Measurements from ENCODE around the gene TCERG1L.

Gene TCERG1L

GRCh38 chr10:131231323-131231964 lies 80.1 kb downstream of the TCERG1L start:
- no peak for FAIRE-seq
- no peak for DNase-seq (ENCODE audit: insufficient read length, low spot score)

- FAIRE-seq (no peak), DNase-seq (ENCODE audit: insufficient read length, low spot score) (no peak)
These were observed 80.7 kb downstream of the TCERG1L start for GRCh38 chr10:131230641-131231322.

- no peak for DNase-seq (ENCODE audit: insufficient read length, low spot score)
- no peak for FAIRE-seq
These were observed 81.4 kb downstream of the TCERG1L start for GRCh38 chr10:131230166-131230565.

GRCh38 chr10:131227163-131227740 lies 84.3 kb downstream of the TCERG1L start:
- FAIRE-seq = no peak

GRCh38 chr10:131226446-131227162 lies 84.9 kb downstream of the TCERG1L start:
- DNase-seq (ENCODE audit: insufficient read length, low spot score) (no peak), FAIRE-seq (no peak)

More at GRCh38 chr10:131227163-131227740, 84.3 kb downstream of the TCERG1L start:
- no peak for DNase-seq (ENCODE audit: insufficient read length, low spot score)

GRCh38 chr10:131224106-131224505 lies 87.4 kb downstream of the TCERG1L start:
- DNase-seq (ENCODE audit: insufficient read length, low spot score) (no peak), FAIRE-seq (no peak)

- FAIRE-seq (no peak), DNase-seq (ENCODE audit: insufficient read length, low spot score) (no peak)
These were observed 88.1 kb downstream of the TCERG1L start for GRCh38 chr10:131223422-131223821.

GRCh38 chr10:131222986-131223385 lies 88.5 kb downstream of the TCERG1L start:
- no peak for FAIRE-seq
- no peak for DNase-seq (ENCODE audit: insufficient read length, low spot score)

GRCh38 chr10:131221632-131222277 lies 89.8 kb downstream of the TCERG1L start:
- no peak for DNase-seq (ENCODE audit: insufficient read length, low spot score)

GRCh38 chr10:131220601-131221171 lies 90.8 kb downstream of the TCERG1L start:
- no peak for FAIRE-seq
- DNase-seq (ENCODE audit: insufficient read length, low spot score) = no peak

More at GRCh38 chr10:131221632-131222277, 89.8 kb downstream of the TCERG1L start:
- no peak for FAIRE-seq

GRCh38 chr10:131219955-131220489 lies 91.5 kb downstream of the TCERG1L start:
- no peak for DNase-seq (ENCODE audit: insufficient read length, low spot score)
- no peak for FAIRE-seq

- FAIRE-seq (no peak), DNase-seq (ENCODE audit: insufficient read length, low spot score) (no peak)
These were observed 92.0 kb downstream of the TCERG1L start for GRCh38 chr10:131219584-131219886.

GRCh38 chr10:131218811-131219583 lies 92.5 kb downstream of the TCERG1L start:
- no peak for FAIRE-seq
- no peak for DNase-seq (ENCODE audit: insufficient read length, low spot score)

GRCh38 chr10:131216681-131217230 lies 94.8 kb downstream of the TCERG1L start:
- FAIRE-seq (no peak), DNase-seq (ENCODE audit: insufficient read length, low spot score) (no peak)

GRCh38 chr10:131215776-131216175 lies 95.7 kb downstream of the TCERG1L start:
- FAIRE-seq = no peak
- DNase-seq (ENCODE audit: insufficient read length, low spot score) = no peak

- FAIRE-seq = no peak
- DNase-seq (ENCODE audit: insufficient read length, low spot score) = no peak
These were observed 96.8 kb downstream of the TCERG1L start for GRCh38 chr10:131214521-131215244.

- no peak for FAIRE-seq
- DNase-seq (ENCODE audit: insufficient read length, low spot score) = no peak
These were observed 97.6 kb downstream of the TCERG1L start for GRCh38 chr10:131213741-131214505.

GRCh38 chr10:131212763-131213325 lies 98.7 kb downstream of the TCERG1L start:
- no peak for FAIRE-seq

More at GRCh38 chr10:131212763-131213325, 98.7 kb downstream of the TCERG1L start:
- DNase-seq (ENCODE audit: insufficient read length, low spot score) = no peak
